Measurements from ENCODE around the gene S100A4.
"Not testable (repeated sequence)": the region's sequence is repeated elsewhere in the genome, so short reads cannot be mapped to it uniquely, and the experiment has no call there.

Gene S100A4

DNA sequence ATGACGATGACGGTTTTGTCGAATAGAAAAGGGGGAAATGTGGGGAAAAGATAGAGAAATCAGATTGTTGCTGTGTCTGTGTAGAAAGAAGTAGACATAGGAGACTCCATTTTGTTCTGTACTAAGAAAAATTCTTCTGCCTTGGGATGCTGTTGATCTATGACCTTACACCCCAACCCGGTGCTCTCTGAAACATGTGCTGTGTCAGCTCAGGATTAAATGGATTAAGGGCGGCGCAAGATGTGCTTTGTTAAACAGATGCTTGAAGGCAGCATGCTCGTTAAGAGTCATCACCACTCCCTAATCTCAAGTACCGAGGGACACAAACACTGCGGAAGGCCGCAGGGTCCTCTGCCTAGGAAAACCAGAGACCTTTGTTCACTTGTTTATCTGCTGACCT, 29.9 kb upstream of the S100A4 start:
- CTCF ChIA-PET, result interaction anchor here (1.2 to 3.1 kb wide), 2 partner anchors 43 to 65 kb away, joined by 4 to 12 read pairs; no protein-coding TSS in a partner anchor

DNA sequence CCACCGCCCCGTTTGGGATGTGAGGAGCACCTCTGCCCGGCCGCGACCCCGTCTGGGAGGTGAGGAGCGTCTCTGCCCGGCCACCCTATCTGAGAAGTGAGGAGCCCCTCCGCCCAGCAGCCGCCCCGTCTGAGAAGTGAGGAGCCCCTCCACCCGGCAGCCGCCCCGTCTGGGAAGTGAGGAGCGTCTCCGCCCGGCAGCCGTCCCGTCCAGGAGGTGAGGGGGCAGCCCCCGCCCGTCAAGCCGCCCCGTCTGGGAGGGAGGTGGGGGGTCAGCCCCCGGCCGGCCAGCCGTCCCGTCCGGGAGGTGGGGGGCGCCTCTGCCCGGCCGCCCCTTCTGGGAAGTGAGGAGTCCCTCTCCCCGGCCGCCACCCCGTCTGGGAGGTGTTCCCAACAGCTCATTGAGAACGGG, 29.5 kb upstream of the S100A4 start:
- H3K27ac Mint-ChIP-seq, H3K36me3 Mint-ChIP-seq, H3K4me3 Mint-ChIP-seq, DNase-seq, H3K9me3 Mint-ChIP-seq, CTCF ChIA-PET: not testable (repeated sequence)
- H3K27me3 Mint-ChIP-seq, result peaks cover 47% of the 10 kb centered on the region
- H3K4me1 Mint-ChIP-seq, result peaks cover 22% of the 10 kb centered on the region

More for the DNA sequence above, 29.9 kb upstream of the S100A4 start:
- Mint-ChIP-seq H3K27me3 (peaks cover 47% of the 10 kb centered on the region), H3K4me1 (peaks cover 22% of the 10 kb centered on the region)
- H3K27ac Mint-ChIP-seq, DNase-seq, H3K9me3 Mint-ChIP-seq, H3K36me3 Mint-ChIP-seq, H3K4me3 Mint-ChIP-seq: not testable (repeated sequence)

DNA sequence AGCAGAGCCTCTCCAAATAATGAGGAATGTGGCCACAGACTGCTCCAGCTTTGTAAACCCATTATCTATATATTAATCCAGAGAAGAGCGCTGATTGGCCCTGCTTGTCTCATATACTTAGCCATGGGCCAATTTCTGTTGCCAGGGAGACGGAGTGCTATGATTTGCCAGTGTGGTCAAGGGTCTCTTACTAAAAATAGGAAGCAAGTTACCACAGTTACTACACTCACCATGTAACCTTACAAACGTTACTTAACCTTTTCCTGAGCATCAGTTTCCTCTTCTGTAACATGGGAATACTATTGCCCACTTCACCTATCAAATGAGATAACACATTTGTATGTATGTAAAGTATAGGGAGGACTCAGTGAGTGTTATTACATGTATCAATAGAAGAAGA, 27.7 kb upstream of the S100A4 start:
- peaks cover 32% of the 10 kb centered on the region for H3K4me1 Mint-ChIP-seq
- no peaks in the 10 kb centered on the region for H3K36me3 Mint-ChIP-seq
- peaks cover 39% of the 10 kb centered on the region for H3K27me3 Mint-ChIP-seq
- no peak overlapping the region for H3K27ac Mint-ChIP-seq
- no peak overlapping the region for H3K4me3 Mint-ChIP-seq
- CTCF ChIA-PET, result interaction anchor here (0.9 to 6.3 kb wide), 20 partner anchors 8 to 175 kb away, joined by 3 to 204 read pairs (median 6); partner anchors contain the start of genes CHTOP, NPR1, S100A1 and S100A13
- no peak for DNase-seq
- H3K9me3 Mint-ChIP-seq, result no peaks in the 10 kb centered on the region

DNA sequence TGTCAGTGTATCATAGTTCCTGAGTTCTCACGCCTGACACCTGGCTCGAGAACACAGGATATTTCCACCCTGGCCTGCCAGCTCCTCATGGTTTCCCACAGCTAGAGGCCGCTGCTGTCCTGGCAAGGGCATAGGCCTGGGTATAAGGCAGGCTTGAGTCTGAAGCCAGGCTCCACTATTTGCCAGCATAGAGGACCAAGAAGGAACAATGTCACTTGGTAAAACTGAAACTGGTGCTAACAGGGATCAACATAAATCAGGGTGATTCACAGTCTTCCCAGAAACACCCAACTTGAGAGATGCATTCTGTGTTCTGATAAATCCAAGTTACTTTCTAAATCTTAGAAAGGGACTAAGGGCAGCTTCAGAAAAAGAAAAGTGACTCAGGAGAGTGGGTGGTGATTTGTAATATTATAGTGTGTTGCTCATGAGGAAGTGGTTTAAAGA, 27.0 kb upstream of the S100A4 start:
- Mint-ChIP-seq H3K27ac (no peak overlapping the region), H3K27me3 (peaks cover 32% of the 10 kb centered on the region), H3K36me3 (no peaks in the 10 kb centered on the region), H3K9me3 (no peaks in the 10 kb centered on the region), H3K4me1 (peaks cover 36% of the 10 kb centered on the region), H3K4me3 (no peak overlapping the region)
- peak; percentile 77 for DNase-seq
- CTCF ChIA-PET, result interaction anchor here (0.6 to 6.3 kb wide), 30 partner anchors 9 to 177 kb away, joined by 3 to 204 read pairs (median 4); partner anchors contain the start of genes CHTOP, NPR1, S100A1 and S100A13

DNA sequence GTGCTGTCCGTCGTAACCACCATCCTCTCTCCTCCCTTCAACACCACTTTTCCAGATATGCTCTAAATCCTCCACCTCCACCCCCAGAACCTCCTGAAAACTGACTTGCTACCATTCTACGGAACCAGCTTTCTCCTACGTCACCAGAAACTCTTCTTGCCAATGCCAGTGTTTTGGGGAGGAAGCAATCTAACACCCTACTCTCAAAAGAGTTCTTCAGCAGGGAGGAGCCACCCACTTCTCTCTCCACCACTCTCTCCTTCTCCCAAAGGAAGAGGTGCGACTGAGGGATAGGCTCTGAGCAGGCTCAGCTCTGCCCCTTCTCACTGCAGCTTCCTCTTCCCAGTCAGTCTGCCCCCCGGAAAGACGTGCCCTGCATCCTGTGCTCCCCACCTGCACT, 26.1 kb upstream of the S100A4 start:
- Mint-ChIP-seq H3K27me3 (peaks cover 23% of the 10 kb centered on the region), H3K4me1 (peaks cover 39% of the 10 kb centered on the region), H3K27ac (no peak overlapping the region), H3K36me3 (no peaks in the 10 kb centered on the region), H3K4me3 (no peak overlapping the region), H3K9me3 (no peaks in the 10 kb centered on the region)
- CTCF ChIA-PET, result interaction anchor here (0.7 to 6.3 kb wide), 23 partner anchors 10 to 178 kb away, joined by 3 to 204 read pairs (median 5); partner anchors contain the start of genes CHTOP, S100A1, S100A13 and S100A4
- no peak for DNase-seq

DNA sequence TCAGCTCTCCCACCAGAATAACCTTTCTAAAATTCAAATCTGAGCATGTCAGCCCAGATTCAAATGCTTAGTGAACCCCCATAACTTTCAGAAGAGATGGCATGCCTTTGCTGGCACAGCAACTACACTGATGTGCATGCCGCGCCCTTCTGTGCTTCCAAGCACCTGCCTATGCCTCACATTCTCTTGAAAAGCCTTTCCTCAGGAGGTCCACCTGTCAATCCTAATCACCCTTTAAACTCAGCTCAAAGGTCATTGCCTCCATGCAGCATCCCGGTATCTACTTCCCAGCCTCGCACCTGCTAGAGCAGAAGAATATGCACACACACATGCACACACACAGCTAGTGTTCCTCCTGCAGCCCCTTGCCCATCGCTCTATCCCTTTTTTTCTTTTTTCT, 25.3 kb upstream of the S100A4 start:
- CTCF ChIA-PET, result interaction anchor here (1.6 to 6.3 kb wide), 7 partner anchors 20 to 73 kb away, joined by 4 to 204 read pairs (median 7); partner anchors contain the start of gene S100A6
- Mint-ChIP-seq H3K27me3 (peaks cover 15% of the 10 kb centered on the region), H3K4me3 (no peak overlapping the region), H3K4me1 (peaks cover 46% of the 10 kb centered on the region), H3K9me3 (no peaks in the 10 kb centered on the region), H3K27ac (no peak overlapping the region), H3K36me3 (no peaks in the 10 kb centered on the region)
- no peak for DNase-seq

DNA sequence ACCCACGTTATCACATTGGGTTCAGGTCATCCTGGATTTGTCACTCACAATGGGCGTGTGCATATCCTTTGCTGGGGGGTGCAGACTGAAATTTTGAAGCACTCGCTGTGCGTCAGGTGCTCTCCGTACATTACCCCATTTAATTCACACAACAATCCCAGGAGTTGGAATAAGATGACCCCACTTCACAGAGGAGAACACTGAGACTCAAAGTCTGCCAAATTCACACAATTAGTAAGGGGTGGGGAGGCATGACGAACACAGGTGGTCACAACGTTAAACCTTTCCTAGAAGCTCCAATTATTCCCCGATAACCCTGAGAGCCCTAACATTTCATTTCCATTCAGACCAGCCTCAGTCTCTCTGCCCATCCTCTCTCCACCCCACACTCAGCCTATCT, 23.9 kb upstream of the S100A4 start:
- H3K27ac Mint-ChIP-seq, result no peak overlapping the region
- H3K4me3 Mint-ChIP-seq, result no peak overlapping the region
- CTCF ChIA-PET, result interaction anchor here (0.8 to 6.3 kb wide), 8 partner anchors 19 to 217 kb away, joined by 3 to 204 read pairs (median 4); partner anchors contain the start of genes NPR1, S100A5 and S100A6
- peaks cover 15% of the 10 kb centered on the region for H3K27me3 Mint-ChIP-seq
- H3K4me1 Mint-ChIP-seq, result peaks cover 52% of the 10 kb centered on the region
- no peaks in the 10 kb centered on the region for H3K9me3 Mint-ChIP-seq
- H3K36me3 Mint-ChIP-seq, result no peaks in the 10 kb centered on the region
- DNase-seq, result no peak

DNA sequence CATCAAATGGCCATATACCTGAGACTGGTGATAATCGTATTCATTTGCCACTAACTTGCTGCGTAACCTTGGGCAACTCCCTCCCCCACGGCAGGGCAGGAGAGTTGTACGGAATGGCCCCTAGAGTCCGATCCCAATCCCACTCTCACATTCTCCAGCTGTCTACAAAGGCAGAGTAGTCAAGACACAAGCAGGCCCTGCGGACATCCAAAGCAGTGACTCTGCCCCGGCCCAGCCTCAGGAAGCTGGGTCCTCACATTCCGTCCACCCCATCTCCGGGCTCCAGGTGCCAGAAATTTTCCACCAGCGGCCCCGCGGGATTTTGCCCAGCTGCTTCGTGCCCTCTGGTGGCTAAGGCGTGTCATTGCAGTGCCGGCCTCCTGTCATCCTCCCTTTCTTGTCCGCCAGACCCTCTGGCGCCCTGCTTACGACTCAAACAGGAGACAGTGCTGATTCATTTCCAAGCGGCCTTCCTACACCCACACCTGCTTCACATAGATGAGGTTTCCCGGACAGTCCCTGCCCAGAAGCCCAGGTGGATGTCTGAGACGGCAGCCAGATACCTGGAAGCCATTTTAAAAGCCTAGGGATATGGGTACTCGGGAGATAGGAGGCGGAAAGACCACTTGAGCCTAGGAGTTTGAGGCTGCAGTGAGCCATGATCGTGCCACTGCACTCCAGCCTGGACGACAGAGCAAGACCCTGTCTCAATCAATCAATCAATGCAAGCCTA, 22.9 kb upstream of the S100A4 start:
- Mint-ChIP-seq H3K4me1 (peaks cover 52% of the 10 kb centered on the region), H3K4me3 (peak overlapping the region; percentile 45), H3K27ac (peak overlapping the region; percentile 59), H3K9me3 (no peaks in the 10 kb centered on the region), H3K36me3 (no peaks in the 10 kb centered on the region), H3K27me3 (peaks cover 15% of the 10 kb centered on the region)
- peak; percentile 88 for DNase-seq
- CTCF ChIA-PET, result interaction anchor here (0.7 to 6.3 kb wide), 14 partner anchors 9 to 216 kb away, joined by 3 to 204 read pairs (median 6); partner anchors contain the start of genes S100A4, S100A5 and S100A6

DNA sequence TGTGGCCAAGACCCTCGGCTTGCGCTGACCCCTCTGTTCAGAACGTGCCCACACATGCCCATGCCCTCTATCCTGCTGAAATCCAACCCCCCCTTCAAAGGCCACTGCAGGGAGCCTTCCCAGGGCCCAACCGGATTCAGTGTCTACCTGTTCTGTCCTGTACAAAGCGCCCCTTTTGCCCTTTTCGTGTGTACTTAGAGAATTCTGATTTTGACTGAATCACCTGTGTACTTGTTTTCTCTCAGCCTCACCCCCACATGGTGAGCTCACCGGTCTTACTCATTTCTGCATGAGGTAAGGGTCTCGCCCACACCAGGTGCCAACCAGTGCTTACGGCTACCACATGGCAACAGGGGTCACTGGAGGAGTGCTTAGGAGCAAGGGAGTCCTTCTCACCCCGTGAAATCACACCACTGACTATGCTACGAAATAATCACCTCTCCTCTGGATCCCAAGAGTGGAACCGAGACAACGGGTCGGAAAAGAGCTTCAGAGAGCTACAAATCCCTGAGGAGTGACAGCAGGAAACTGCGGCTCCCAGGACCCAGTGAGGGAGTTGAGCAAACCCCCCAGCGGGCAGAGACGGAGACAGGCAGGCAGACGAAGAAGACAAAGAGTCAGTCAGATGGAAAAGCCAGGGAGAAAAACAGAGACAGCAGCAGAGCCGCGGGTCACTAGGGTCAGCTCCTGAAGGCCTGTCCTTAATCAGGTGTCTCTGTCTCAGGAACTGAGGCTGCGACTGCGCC, 22.2 kb upstream of the S100A4 start:
- no peak overlapping the region for H3K4me3 Mint-ChIP-seq
- peaks cover 15% of the 10 kb centered on the region for H3K27me3 Mint-ChIP-seq
- no peaks in the 10 kb centered on the region for H3K9me3 Mint-ChIP-seq
- CTCF ChIA-PET, result interaction anchor here (0.7 to 6.3 kb wide), 13 partner anchors 9 to 104 kb away, joined by 3 to 204 read pairs (median 6); partner anchors contain the start of genes S100A4, S100A5 and S100A6
- H3K4me1 Mint-ChIP-seq, result peaks cover 48% of the 10 kb centered on the region
- no peak overlapping the region for H3K27ac Mint-ChIP-seq
- no peak for DNase-seq
- H3K36me3 Mint-ChIP-seq, result no peaks in the 10 kb centered on the region

DNA sequence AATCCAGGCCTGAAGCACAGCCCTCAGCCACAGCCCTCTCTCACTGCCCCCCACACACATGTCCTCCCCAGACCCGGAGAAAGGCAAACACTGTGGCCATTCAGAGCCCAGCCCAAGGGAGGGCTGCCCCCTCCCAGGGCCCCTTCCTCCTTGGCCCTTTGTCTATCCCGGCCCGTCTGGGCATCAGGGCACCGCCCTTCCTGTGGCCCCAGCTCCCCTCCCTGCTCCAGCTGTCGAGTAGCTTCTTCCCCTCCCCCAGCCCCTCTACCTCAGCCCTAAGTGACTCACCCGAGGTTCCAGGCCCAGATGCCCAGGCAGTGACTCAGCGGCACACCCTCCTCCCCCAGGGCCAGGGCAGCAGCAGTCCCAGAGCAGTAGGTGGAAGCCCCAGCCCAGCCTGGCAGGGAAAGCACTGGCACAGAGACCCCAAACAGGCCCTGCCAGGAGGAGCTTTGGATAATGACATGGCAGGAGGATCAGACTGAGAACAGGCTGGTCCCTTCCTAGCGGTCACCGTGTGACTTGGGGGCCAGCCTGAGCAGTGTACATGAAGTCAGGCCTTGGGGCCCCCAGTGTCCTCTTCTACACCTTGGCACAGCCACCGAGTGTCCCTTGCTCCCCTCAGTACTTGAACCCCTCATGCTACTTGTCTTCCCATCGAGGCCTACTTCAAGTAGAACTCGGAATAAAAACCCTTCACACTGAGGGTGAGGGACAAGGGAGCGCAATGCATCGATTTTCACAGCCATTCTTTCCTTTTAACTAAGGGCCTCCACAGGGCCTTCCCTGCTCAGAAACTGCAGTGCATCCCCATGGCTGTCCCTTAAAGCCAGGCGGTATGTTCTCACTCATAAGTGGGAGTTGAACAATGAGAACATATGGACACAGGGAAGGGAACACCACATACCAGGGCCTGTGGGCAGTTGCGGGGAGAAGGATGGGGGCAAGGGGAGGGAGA, 21.1 kb upstream of the S100A4 start:
- Mint-ChIP-seq H3K9me3 (no peaks in the 10 kb centered on the region), H3K4me1 (peaks cover 41% of the 10 kb centered on the region), H3K4me3 (peak overlapping the region; percentile 42), H3K27me3 (peaks cover 15% of the 10 kb centered on the region), H3K36me3 (no peaks in the 10 kb centered on the region), H3K27ac (peak overlapping the region; percentile 96)
- peak; percentile 87 for DNase-seq
- CTCF ChIA-PET, result interaction anchor here (0.6 to 2.4 kb wide), 9 partner anchors 12 to 68 kb away, joined by 3 to 47 read pairs (median 6); partner anchors contain the start of genes CHTOP and S100A6

DNA sequence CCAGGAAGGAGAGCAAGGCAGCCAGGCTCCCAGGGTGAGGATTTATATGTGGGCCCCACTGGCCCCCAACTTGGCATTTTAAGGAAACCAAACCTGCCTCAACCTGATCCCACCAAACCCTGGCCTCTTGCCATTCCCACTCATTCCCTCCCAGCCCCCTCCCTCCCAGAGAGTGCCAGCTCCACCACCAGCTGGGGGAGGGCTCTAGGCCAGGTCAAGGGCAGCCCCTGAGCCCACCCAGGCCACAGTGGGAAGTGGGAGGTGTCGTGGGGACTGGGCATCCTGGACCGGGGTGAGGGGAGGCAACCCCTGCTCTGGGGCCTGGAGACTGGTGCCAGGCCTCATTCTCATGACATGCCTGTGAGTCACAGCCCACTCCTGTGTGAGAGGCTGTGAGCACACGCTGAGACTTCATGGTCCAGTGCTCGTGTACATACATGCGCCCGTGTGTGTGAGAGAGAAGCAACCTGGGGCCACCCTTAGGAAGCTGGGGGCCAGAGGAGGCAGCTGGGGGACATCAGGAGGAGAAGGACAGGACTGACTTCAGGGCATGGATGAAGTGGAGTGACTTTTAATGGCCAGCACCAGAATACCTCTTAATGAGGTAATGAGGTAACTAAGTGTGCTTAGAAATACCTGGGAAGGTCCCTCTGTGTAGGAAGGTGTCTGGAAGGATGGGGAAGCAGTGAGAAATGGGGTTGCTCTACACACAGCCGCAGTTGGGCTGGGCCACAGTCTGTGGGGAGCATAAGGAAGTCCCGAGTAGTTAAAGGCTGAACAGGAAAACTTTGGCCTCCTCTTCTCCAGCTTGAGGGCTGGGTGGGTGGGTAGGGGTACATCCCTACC, 20.1 kb upstream of the S100A4 start, which contains the start of gene S100A2:
S100A2 (minus strand) TSS at position 316 of the 846 bp plus-strand sequence. CDS start 1,967 bp downstream, outside the sequence.
- Mint-ChIP-seq H3K4me3 (peak within 1 kb of the TSS; percentile 42), H3K36me3 (no peaks in the 10 kb centered on the region), H3K27me3 (peaks cover 12% of the 10 kb centered on the region), H3K4me1 (peaks cover 43% of the 10 kb centered on the region), H3K9me3 (no peaks in the 10 kb centered on the region), H3K27ac (peak within 1 kb of the TSS; percentile 96)
- peak; percentile 31 for DNase-seq
- CTCF ChIA-PET, result interaction anchor here (0.6 to 2.4 kb wide), 9 partner anchors 12 to 68 kb away, joined by 3 to 47 read pairs (median 6); partner anchors contain the start of genes CHTOP and S100A6

DNA sequence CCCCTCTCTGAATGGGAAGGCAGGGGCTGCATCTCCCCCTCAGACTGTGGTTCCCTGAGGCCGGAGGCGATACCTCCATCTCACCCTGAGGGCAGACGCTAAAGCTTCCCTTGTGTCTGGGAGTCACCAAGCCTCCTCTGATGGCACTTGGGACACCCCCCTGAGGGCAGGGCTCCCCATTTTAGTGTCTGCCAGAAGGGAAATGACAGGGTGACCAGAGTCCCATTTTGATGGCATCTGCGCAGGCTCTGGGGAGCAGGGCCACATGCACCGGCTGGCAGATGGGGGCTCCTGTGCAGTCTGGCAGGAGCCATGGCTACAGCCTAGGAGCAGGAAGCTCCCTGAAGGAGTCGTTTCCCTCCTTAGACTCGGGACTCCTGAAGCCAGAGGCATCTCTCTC, 18.4 kb upstream of the S100A4 start:
- Mint-ChIP-seq H3K4me1 (peaks cover 38% of the 10 kb centered on the region), H3K27me3 (peaks cover 7% of the 10 kb centered on the region), H3K4me3 (no peak overlapping the region), H3K9me3 (no peaks in the 10 kb centered on the region), H3K27ac (no peak overlapping the region), H3K36me3 (no peaks in the 10 kb centered on the region)
- CTCF ChIA-PET, result interaction anchor here (0.8 to 1.3 kb wide), 2 partner anchors 12 to 29 kb away, joined by 4 read pairs; no protein-coding TSS in a partner anchor
- DNase-seq, result no peak

Data from activated naive CD4-positive, alpha-beta T cell treated with anti-CD3 and anti-CD28 coated beads, Interleukin-2, amount 10 ng/mL, durations not matched to agents 7 days and 5 days (primary cell).